HG03025 (cell line): ENCODE data around the gene CPLX1.
"Not testable (repeated sequence)": the region's sequence is repeated elsewhere in the genome, so short reads cannot be mapped to it uniquely, and the experiment has no call there.

Experiments
- ATAC-seq: cut with Tn5 transposase; IDR thresholded peaks from one replicate; pipeline ENCODE4 v1.9.1; 2021; ENCODE audit warnings: mild to moderate bottlenecking, moderate library complexity; ENCODE audit not compliant: unreplicated experiment, low FRiP score

Gene CPLX1

GRCh38 chr4:742742-743311 is 83.1 kb downstream of the CPLX1 start:
- ATAC-seq: no peak

GRCh38 chr4:742096-742741 is 83.7 kb downstream of the CPLX1 start:
- ATAC-seq: no peak

- no peak for ATAC-seq
Measured at GRCh38 chr4:740656-741282, 85.2 kb downstream of the CPLX1 start.

- no peak for ATAC-seq
Measured at GRCh38 chr4:740011-740410, 85.9 kb downstream of the CPLX1 start.

- ATAC-seq: no peak
Measured at GRCh38 chr4:739569-739968, 86.4 kb downstream of the CPLX1 start.

- ATAC-seq: no peak
Measured at GRCh38 chr4:738781-739280, 87.1 kb downstream of the CPLX1 start.

- not testable (repeated sequence) for ATAC-seq
Measured at GRCh38 chr4:736561-736960, 89.4 kb downstream of the CPLX1 start.

- ATAC-seq: no peak
Measured at GRCh38 chr4:735583-735982, 90.3 kb downstream of the CPLX1 start.
